GM18498 (cell line): Measurements from ENCODE around the gene CDNF.

Experiments used
- ATAC-seq: cut with Tn5 transposase; IDR thresholded peaks from one replicate; pipeline ENCODE4 v1.9.1; 2021; ENCODE audit warnings: mild to moderate bottlenecking, moderate library complexity; ENCODE audit not compliant: unreplicated experiment

Gene CDNF

DNA sequence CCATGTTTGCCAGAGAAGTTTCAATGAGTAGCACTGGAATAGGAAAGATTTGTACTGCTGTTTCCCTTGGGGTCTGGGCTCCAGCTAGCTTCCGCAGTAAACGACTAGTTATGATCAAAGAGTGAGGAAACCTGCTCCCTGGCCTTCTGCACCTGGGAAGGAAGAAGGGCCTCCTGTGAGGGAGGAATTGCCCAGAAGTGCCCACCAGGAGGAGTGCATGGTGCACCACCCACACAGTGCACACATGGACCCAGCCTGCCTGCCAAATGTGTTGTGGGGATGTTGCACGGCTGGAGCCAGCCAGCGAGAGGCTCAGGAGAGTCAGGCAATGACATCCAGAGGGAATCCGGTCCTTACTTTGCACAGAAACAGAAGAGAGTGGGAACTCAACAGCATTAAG is 36.1 kb downstream of the CDNF start:
- no peak for ATAC-seq

DNA sequence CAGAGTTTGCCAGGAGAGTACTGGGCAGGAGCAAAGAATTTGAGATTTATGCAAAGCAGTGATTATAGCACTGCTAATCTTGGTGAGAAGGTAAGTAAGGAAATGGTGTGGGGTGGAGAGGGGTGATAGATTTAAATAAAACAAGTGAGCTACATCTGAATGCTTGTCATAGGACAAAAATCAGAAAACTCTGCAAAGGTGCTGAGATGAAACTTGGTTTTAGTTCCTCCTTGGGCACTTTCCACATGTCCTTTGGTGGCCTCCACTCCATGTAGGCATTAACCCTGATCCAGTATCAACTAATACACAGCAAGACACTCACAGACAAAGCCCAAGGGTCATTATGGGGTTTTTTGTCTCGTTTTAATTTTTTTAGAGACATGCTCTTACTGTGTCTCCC is 37.4 kb downstream of the CDNF start:
- no peak for ATAC-seq

DNA sequence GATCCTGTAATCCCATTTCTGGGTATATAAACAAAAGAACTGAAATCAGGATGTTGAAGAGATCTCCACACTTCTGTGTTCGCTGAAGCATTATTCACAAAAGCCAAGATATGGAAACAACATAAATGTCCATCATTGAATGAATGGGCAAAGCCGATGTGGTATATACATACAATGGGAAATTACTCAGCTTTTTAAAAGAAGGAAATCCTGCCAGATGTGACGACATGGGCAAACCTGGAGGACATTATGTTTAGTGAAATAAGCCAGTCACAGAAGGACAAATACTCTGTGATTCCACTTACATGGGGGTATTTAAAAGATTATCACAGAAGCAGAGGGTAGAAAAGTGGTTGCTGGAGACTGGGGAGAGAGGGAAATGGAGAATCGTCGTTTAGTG is 39.2 kb downstream of the CDNF start:
- no peak for ATAC-seq

- no peak for ATAC-seq
Measured at GRCh38 chr10:14787938-14788337, 49.9 kb downstream of the CDNF start.

DNA sequence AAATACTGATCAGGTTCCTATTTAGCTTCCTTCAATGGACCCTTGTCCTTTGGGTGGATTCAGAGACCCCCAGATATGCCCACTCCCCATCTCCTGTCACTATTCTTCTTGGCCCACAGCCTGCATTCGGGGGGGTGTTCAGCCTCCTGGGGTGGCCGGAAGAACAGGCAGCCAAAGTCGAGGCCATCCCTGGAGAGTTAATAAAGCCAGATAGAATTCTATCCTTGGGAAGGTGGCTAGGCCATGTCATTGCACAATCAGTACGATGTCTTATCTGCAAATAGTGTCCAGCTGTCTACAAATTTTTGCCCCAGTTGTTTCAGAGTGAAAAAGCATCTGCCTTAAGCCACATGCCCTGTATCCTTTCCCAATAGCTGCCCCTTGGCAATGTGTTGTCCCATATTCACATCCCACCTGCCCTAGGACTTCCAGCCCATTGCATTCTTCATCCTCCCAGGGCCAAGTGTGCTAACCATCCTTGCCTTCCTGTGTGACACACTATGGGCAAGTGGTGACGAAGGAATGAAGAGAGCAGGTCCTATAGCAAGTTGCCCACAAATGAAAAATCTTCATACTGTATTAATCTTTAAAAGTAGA is 53.3 kb downstream of the CDNF start:
- no peak for ATAC-seq

- ATAC-seq: no peak
Measured at GRCh38 chr10:14782691-14783363, 55.0 kb downstream of the CDNF start.

GRCh38 chr10:14781763-14782162 is 56.1 kb downstream of the CDNF start:
- no peak for ATAC-seq

DNA sequence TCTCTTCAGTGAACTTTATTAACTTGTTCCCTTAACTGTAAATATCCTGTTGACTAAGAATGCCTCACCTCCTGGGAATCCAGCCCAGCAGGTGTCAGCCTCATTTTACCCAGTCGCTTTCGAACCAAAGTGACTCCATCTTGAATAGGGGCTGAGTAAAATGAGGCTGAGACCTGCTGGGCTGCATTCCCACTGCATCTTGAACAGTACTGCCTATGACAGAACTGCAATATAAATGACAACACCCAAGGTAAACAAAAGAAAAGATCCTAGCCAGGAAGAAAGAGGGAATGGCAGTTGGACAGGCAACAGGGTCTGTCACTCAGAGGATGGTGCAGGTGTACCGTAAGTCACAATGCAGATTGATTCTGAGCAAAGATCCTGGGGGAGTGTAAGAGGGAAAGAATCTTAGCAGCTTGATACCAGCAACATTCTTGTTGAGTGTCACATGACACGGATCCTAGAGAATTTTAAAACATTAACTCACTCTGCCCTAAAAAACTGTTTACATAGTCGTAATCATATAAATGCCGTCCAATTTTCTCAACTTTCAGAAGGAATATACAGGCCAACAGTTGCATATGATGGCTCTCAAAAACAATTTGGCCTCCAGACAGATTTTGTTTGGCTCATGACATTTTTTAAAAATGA is 58.7 kb downstream of the CDNF start:
- no peak for ATAC-seq

DNA sequence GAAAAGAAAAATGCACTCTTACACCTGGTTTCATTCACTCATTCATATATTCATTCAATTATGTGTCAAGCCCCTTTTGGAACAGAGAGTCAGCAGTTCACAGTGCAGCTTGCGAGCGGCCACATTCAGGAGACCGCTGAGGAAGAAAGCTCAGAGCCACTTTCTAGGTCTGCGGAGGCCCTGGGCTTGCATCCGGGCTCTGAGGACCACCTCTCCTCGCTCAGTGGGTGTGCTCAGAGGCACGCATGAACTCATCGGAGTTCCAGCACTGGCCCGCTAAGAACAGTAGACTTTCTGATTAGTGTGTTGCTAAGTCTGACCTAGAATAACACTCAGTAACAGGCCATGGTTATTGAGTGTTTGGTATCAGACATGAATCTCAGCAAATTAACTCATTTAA is 61.3 kb downstream of the CDNF start:
- no peak for ATAC-seq

- ATAC-seq: no peak
Measured at GRCh38 chr10:14775656-14776055, 62.2 kb downstream of the CDNF start.

- ATAC-seq: no peak
Measured at GRCh38 chr10:14774797-14775196, 63.0 kb downstream of the CDNF start, which contains the start of gene FAM107B. Gene FAM107B (minus strand): TSS chr10:14774897. CDS start chr10:14774663, 234 bp downstream.

GRCh38 chr10:14774214-14774580 is 63.6 kb downstream of the CDNF start:
- no peak for ATAC-seq

- no peak for ATAC-seq
Measured at GRCh38 chr10:14773551-14774213, 64.2 kb downstream of the CDNF start.

DNA sequence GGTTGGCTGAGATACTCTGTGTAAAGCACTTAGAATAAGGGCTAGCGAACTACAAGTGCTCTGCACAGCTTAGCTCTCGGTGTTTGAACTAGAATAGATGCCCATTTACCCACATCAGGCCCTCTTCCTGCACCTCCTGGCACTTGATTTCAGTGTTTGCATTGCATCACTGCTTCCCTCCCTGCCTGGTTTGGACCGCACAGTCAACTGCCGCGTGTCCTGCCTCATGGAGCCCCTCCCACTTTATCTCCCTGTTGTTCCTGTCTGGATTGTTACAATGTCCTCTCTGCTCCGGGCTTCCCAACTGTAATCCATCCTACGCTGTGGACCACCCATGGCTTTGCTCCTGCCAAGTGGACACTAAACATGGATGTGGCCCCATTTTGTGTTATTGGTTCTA is 65.4 kb downstream of the CDNF start:
- no peak for ATAC-seq

DNA sequence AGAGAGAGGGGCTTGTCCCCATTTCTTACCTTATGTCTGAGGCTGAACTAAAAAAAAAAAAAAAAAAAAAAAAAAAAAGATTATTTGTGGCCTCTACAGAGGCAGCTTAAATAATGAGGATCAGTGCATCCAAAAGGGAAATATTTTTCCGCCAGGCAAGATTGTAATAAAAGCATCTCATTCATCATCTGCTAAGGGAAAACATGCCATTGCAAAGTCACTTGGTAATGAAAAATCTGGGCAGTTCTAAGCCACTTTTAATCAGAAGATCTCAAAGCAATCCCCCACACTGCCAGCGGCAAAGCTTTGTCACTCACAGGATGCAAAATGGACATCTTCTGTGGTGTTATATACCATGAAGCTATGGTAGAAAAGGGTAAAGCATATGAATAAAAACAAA is 66.9 kb downstream of the CDNF start:
- ATAC-seq: no peak
